ENCODE results near the gene BTBD19. TPM values are rescaled to one million over a fixed set of nuclear protein-coding genes. Genes with fewer than 3 reads are reported as not detected.

BTBD19 gene
- total RNA-seq, 4 donors from 2014 or later: 1.0 to 4.0 (median 2.4) TPM

DNA sequence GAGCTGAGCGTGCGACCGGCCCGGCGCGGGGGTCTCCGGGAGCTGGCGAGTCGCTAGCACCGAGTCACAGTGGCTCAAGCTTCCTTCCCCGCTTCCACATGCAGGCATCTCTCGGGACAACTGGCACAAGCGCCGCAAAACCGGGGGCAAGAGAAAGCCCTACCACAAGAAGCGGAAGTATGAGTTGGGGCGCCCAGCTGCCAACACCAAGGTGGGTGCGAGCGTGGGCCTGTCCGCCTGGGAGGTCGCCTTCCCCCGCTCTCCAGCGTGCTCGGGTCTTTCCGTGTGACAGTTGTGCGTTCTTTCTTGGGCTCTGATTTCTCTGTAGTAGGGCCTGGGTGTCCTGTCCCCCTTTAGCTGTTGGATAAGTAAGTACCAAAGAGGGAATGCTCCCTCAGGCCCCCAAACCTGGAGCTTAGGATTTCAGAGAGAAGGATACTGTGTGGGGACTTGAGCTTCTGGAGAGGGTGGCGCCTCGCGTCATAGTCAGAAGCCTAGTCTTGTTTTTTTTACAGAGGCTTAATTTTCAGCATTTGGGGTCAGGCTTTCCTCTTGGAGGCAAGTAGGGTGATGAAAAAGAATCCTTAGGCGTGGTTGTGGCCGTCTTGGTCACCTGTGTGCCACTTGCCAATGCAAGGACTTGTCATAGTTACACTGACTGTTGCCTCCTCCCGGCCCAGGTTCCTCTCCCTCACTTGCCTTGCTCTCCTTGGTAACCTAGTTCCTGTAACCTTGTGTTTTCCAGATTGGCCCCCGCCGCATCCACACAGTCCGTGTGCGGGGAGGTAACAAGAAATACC is 32.2 kb upstream of the BTBD19 start:
- intact Hi-C loops (cut with DNase I; ENCODE audit: low total_unique reads): no loop called here
- 5 to 11% methylated on average over 24 to 35 of the region's 36 CpGs for WGBS, 2 donors

DNA sequence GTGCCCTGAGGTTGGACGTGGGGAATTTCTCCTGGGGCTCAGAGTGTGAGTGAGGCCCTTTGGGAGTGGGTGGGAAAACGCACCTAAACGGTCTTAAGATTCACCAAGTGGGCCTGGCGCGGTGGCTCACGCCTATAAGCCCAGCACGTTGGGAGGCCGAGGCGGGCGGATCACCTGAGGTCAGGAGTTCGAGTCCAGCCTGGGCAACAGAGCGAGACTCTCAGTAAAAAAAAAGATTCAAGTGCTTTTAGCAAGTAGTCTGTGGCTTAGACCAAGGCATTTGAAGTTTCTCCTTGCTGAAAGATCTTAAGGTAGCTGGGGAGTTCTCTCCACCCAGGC is 31.6 kb upstream of the BTBD19 start:
- DNase-seq (ENCODE audit: low spot score in 2 of 2): no peak

More for the DNA sequence above, 32.2 kb upstream of the BTBD19 start:
- H3K4me3 ChIP-seq (ENCODE audit: low read depth, poor library complexity, severe bottlenecking): peak overlapping the region; percentile 85
- DNase-seq (ENCODE audit: low spot score in 2 of 2): no peak
- TF ChIP-seq, protein P1, sequence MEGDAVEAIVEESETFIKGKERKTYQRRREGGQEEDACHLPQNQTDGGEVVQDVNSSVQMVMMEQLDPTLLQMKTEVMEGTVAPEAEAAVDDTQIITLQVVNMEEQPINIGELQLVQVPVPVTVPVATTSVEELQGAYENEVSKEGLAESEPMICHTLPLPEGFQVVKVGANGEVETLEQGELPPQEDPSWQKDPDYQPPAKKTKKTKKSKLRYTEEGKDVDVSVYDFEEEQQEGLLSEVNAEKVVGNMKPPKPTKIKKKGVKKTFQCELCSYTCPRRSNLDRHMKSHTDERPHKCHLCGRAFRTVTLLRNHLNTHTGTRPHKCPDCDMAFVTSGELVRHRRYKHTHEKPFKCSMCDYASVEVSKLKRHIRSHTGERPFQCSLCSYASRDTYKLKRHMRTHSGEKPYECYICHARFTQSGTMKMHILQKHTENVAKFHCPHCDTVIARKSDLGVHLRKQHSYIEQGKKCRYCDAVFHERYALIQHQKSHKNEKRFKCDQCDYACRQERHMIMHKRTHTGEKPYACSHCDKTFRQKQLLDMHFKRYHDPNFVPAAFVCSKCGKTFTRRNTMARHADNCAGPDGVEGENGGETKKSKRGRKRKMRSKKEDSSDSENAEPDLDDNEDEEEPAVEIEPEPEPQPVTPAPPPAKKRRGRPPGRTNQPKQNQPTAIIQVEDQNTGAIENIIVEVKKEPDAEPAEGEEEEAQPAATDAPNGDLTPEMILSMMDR (IDR thresholded peaks at IDR 0.05): no peak
- TF ChIP-seq POLR2A (IDR thresholded peaks at IDR 0.05): no peak

DNA sequence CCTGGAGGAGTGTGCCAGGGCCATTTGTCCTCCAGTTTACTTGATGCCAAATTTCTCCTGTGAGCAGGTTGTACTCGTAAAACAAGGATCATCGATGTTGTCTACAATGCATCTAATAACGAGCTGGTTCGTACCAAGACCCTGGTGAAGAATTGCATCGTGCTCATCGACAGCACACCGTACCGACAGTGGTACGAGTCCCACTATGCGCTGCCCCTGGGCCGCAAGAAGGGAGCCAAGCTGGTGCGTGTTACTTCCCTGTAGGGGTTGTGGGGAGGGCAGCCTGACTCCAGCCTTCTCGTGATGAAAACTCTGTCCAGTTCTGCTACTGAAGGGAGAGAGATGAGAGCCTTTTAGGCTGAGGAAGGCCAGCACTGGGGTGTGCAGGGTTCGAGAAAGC is 30.8 kb upstream of the BTBD19 start:
- intact Hi-C loops (cut with DNase I; ENCODE audit: low total_unique reads): no loop called here
- TF ChIP-seq POLR2A (IDR thresholded peaks at IDR 0.05): no peak
- TF ChIP-seq, protein P1 (IDR thresholded peaks at IDR 0.05): no peak
- WGBS, 2 donors: 79 to 82% methylated on average over 14 of the region's 14 CpGs
- no peak for DNase-seq (ENCODE audit: low spot score in 2 of 2)
- no peak overlapping the region for H3K4me3 ChIP-seq (ENCODE audit: low read depth, poor library complexity, severe bottlenecking)

More for the DNA sequence above, 31.6 kb upstream of the BTBD19 start:
- TF ChIP-seq, protein P1 (IDR thresholded peaks at IDR 0.05): no peak
- no peak for TF ChIP-seq POLR2A (IDR thresholded peaks at IDR 0.05)
- intact Hi-C loops (cut with DNase I; ENCODE audit: low total_unique reads): no loop called here
- WGBS, 2 donors: 38 to 50% methylated on average over 12 of the region's 12 CpGs
- H3K4me3 ChIP-seq (ENCODE audit: low read depth, poor library complexity, severe bottlenecking): peak overlapping the region; percentile 85

DNA sequence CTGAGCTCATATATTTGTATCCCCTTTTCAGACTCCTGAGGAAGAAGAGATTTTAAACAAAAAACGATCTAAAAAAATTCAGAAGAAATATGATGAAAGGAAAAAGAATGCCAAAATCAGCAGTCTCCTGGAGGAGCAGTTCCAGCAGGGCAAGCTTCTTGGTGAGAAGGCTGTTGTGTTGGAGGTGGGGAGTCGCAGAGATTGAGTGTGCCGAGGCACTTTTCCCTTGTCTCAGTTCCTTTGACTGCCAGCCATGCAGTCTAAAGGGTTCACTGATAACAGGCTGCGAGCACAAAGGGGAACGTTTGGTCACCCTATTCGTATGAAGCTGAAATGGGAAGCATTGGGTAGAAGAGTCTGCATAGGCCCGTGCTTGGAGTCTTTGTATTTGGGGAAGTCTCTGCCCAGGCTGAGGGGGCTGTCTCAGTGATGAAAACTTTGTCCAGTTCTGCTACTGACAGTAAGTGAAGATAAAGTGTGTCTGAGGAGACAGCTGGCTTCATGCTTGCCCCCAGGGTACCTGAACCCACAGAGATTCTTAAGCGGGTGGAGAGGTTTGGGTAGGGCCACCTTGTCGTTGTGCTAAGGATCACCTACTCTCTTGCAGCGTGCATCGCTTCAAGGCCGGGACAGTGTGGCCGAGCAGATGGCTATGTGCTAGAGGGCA is 30.2 kb upstream of the BTBD19 start:
- intact Hi-C loops (cut with DNase I; ENCODE audit: low total_unique reads): no loop called here
- H3K4me3 ChIP-seq (ENCODE audit: low read depth, poor library complexity, severe bottlenecking): no peak overlapping the region
- TF ChIP-seq, protein P1 (IDR thresholded peaks at IDR 0.05): no peak
- TF ChIP-seq POLR2A (IDR thresholded peaks at IDR 0.05): no peak

DNA sequence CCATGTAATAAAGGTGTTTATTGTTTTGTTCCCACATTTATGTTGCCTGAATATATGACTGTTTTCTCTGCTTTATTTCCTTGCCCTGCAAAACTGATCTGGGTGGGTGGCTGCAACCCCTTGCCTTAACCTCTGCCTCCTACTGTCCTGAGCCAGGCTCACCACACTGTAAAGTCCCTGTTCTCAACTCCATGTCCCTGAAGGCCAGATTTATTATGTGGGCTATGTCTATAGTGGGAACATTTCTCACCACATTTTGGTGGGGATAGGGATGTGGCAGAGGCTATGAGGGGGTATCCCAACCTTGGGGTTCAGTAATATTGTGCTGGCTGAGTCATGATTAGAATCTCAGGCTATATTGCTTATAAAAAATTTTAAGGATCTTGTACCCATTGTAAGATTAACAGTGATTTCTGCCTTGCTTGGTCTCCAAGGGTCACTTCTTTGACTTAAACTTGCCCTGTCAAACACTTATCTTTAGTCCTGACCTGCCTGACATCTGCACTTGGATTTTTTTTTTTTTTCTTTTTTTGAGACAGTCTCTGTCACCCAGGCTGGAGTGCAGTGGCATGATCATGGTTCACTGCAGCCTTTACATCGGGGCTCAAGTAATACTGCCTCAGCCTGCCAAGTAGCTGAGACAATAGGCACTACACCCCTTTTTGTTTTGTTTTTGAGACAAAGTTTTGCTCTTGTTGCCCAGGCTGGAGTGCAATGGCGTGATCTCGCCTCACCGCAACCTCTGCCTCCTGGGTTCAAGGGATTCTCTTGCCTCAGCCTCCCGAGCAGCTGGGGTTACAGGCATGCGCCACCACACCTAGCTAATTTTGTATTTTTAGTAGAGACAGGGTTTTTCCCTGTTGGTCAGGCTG is 29.4 kb upstream of the BTBD19 start:
- no peak overlapping the region for H3K4me3 ChIP-seq (ENCODE audit: low read depth, poor library complexity, severe bottlenecking)
- intact Hi-C loops (cut with DNase I; ENCODE audit: low total_unique reads): no loop called here
- 87 to 91% methylated on average over 6 of the region's 6 CpGs for WGBS, 2 donors
- DNase-seq (ENCODE audit: low spot score in 2 of 2): no peak
- TF ChIP-seq, protein P1 (IDR thresholded peaks at IDR 0.05): no peak
- TF ChIP-seq POLR2A (IDR thresholded peaks at IDR 0.05): no peak

More for the DNA sequence above, 30.2 kb upstream of the BTBD19 start:
- whole genome bisulfite sequencing, 2 donors: 71 to 77% methylated on average over 13 of the region's 13 CpGs
- no peak for DNase-seq (ENCODE audit: low spot score in 2 of 2)

Data from lower leg skin (tissue), 4 donors.